ENCODE data around the gene C1orf35.

Gene C1orf35

GRCh38 chr1:228102791-228103620 is at the start of gene C1orf35:
Gene C1orf35, minus strand, starts transcription at chr1:228103325. Its CDS starts 98 bp downstream, at chr1:228103227.
- DNase-seq (ENCODE audit: low spot score) = peak; percentile 99

- no peak for DNase-seq (ENCODE audit: low spot score)
Observed at GRCh38 chr1:228152918-228153258, 49.8 kb upstream of the C1orf35 start.

GRCh38 chr1:228152097-228152917 is 49.2 kb upstream of the C1orf35 start:
- no peak for DNase-seq (ENCODE audit: low spot score)

- no peak for DNase-seq (ENCODE audit: low spot score)
Observed at GRCh38 chr1:228151180-228151925, 48.2 kb upstream of the C1orf35 start.

- no peak for DNase-seq (ENCODE audit: low spot score)
Observed at GRCh38 chr1:228150461-228151179, 47.5 kb upstream of the C1orf35 start.

- no peak for DNase-seq (ENCODE audit: low spot score)
Observed at GRCh38 chr1:228150120-228150460, 47.0 kb upstream of the C1orf35 start.

GRCh38 chr1:228149406-228150119 is 46.4 kb upstream of the C1orf35 start, which contains the start of gene GJC2:
Gene GJC2, plus strand, starts transcription at chr1:228149930. Its CDS starts 7,829 bp downstream, at chr1:228157759.
- DNase-seq (ENCODE audit: low spot score) = no peak

GRCh38 chr1:228148935-228149405 is 45.8 kb upstream of the C1orf35 start:
- DNase-seq (ENCODE audit: low spot score) = no peak

- DNase-seq (ENCODE audit: low spot score) = peak; percentile 12
Observed at GRCh38 chr1:228148196-228148861, 45.2 kb upstream of the C1orf35 start.

- DNase-seq (ENCODE audit: low spot score) = peak; percentile 16
Observed at GRCh38 chr1:228147768-228148167, 44.6 kb upstream of the C1orf35 start.

- DNase-seq (ENCODE audit: low spot score) = peak; percentile 8
Observed at GRCh38 chr1:228147151-228147693, 44.1 kb upstream of the C1orf35 start.

GRCh38 chr1:228146417-228147150 is 43.5 kb upstream of the C1orf35 start:
- peak; percentile 5 for DNase-seq (ENCODE audit: low spot score)

GRCh38 chr1:228145463-228146416 is 42.6 kb upstream of the C1orf35 start:
- DNase-seq (ENCODE audit: low spot score) = peak; percentile 7

- DNase-seq (ENCODE audit: low spot score) = peak; percentile 7
Observed at GRCh38 chr1:228144993-228145343, 41.8 kb upstream of the C1orf35 start.

GRCh38 chr1:228144193-228144992 is 41.3 kb upstream of the C1orf35 start:
- DNase-seq (ENCODE audit: low spot score) = peak; percentile 10

GRCh38 chr1:228143480-228144192 is 40.5 kb upstream of the C1orf35 start:
- DNase-seq (ENCODE audit: low spot score) = peak; percentile 9

- no peak for DNase-seq (ENCODE audit: low spot score)
Observed at GRCh38 chr1:228142701-228143136, 39.6 kb upstream of the C1orf35 start.

Measured in HuH-7 (cell line).